ENCODE results near the gene WDR82. TPM values are rescaled to one million over a fixed set of nuclear protein-coding genes. Genes with fewer than 3 reads are reported as not detected.
A peak's percentile ranks its signal among the peaks of the same experiment; 100 is the strongest.
"Not testable (repeated sequence)": the region's sequence is repeated elsewhere in the genome, so short reads cannot be mapped to it uniquely, and the experiment has no call there.

The WDR82 gene
- total and polyA plus RNA-seq, 8 donors: 60.2 to 124 (median 108) TPM

GRCh38 chr3:52272831-52273230 is 5.6 kb downstream of the WDR82 start:
- Histone ChIP-seq H3K27me3 (no peaks in the 10 kb centered on the region), H3K36me3 (peaks cover 0 to 55% of the 10 kb centered on the region in 2 donors), H3K4me3 (no peak overlapping the region), H3K4me1 (peaks cover 55 to 95% of the 10 kb centered on the region in 2 donors), H3K9me3 (no peaks in the 10 kb centered on the region), H3K27ac (peak overlapping the region in 1 of 2 donors; percentile 84)
- no peak for TF ChIP-seq CTCF (IDR thresholded peaks at IDR 0.05)
- intact Hi-C loops (cut with DNase I): no loop called here
- ATAC-seq (peak; percentile 12), DNase-seq (peak in 1 of 4 donors; percentile 20)

DNA sequence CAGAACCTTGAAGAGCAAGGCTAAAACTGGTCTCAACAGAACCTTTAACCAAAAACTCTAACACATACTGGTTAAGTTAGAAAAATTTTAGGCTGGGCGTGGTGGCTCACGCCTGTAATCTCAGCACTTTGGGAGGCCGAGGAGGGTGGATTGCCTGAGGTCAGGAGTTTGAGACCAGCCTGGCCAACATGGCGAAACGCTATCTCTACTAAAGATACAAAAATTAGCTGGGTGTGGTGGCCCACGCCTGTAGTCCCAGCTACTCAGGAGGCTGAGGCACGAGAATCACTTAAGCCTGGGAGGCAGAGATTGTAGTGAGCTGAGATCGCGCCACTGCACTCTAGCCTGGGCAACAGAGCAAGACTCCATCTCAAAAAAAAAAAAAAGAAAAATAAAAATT is 6.3 kb downstream of the WDR82 start:
- H3K4me1 ChIP-seq: peaks cover 57 to 98% of the 10 kb centered on the region in 2 donors
- peak in 1 of 4 donors; percentile 15 for DNase-seq
- H3K27ac ChIP-seq: peak overlapping the region in 1 of 2 donors; percentile 84
- H3K27me3 ChIP-seq; ATAC-seq; intact Hi-C loops (cut with DNase I); H3K4me3 ChIP-seq; H3K9me3 ChIP-seq: not testable (repeated sequence)
- peaks cover 0 to 62% of the 10 kb centered on the region in 2 donors for H3K36me3 ChIP-seq

DNA sequence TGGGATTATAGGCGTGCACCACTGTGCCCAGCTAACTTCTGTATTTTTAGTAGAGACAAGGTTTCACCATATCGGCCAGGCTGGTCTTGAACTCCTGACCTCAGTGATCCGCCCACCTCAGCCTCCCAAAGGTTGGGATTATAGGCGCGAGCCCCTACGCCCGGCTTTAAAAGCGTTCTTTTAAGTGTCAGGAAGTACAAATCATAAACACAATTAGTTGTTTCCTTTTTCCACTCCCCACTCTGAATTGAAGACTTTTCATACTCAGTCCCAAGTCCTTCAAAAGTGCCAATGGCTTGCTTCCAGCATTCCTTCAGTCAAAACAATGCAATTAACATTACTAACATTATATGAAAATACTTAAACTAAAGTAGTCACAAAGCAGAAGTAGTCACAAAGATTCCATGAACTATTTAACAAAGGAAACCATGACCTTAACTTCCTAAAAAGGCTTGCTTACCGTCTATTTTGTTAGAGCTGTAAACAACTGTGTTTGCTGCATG is 8.1 kb downstream of the WDR82 start:
- no peak for TF ChIP-seq CTCF (IDR thresholded peaks at IDR 0.05)
- Histone ChIP-seq H3K36me3 (peaks cover 0 to 77% of the 10 kb centered on the region in 2 donors), H3K4me1 (peaks cover 45 to 79% of the 10 kb centered on the region in 2 donors), H3K4me3 (no peak overlapping the region), H3K27ac (peak overlapping the region; percentile 51 to 84), H3K9me3 (no peaks in the 10 kb centered on the region), H3K27me3 (no peaks in the 10 kb centered on the region)
- intact Hi-C loops (cut with DNase I): no loop called here
- ATAC-seq: peak; percentile 50
- DNase-seq: peak in 1 of 4 donors; percentile 66

GRCh38 chr3:52269776-52270175 is 8.7 kb downstream of the WDR82 start:
- DNase-seq: no peak
- ATAC-seq: no peak
- H3K4me1 ChIP-seq: peaks cover 43 to 77% of the 10 kb centered on the region in 2 donors
- intact Hi-C loops (cut with DNase I): no loop called here
- no peak for TF ChIP-seq CTCF (IDR thresholded peaks at IDR 0.05)
- H3K9me3 ChIP-seq: no peaks in the 10 kb centered on the region
- H3K4me3 ChIP-seq: no peak overlapping the region
- H3K27me3 ChIP-seq: no peaks in the 10 kb centered on the region
- H3K36me3 ChIP-seq: peaks cover 0 to 77% of the 10 kb centered on the region in 2 donors
- H3K27ac ChIP-seq: peak overlapping the region; percentile 51 to 84

- H3K4me1 ChIP-seq: peaks cover 40 to 77% of the 10 kb centered on the region in 2 donors
- intact Hi-C loops (cut with DNase I): no loop called here
These were observed 10.4 kb downstream of the WDR82 start for GRCh38 chr3:52268036-52268435.

More at GRCh38 chr3:52268036-52268435, 10.4 kb downstream of the WDR82 start:
- Histone ChIP-seq H3K4me3 (no peak overlapping the region), H3K36me3 (peaks cover 0 to 77% of the 10 kb centered on the region in 2 donors), H3K9me3 (no peaks in the 10 kb centered on the region), H3K27me3 (no peaks in the 10 kb centered on the region), H3K27ac (no peak overlapping the region)
- TF ChIP-seq CTCF (IDR thresholded peaks at IDR 0.05): no peak
- ATAC-seq: peak; percentile 40
- DNase-seq: no peak

Measured in left lung (tissue), 10 donors.